ENCODE results near the gene SIGLEC14. TPM values are rescaled to one million over a fixed set of nuclear protein-coding genes. Genes with fewer than 3 reads are reported as not detected.

The SIGLEC14 gene
- total RNA-seq, 4 donors from 2014 or later = 0.97 to 2.9 TPM; not detected in 2

DNA sequence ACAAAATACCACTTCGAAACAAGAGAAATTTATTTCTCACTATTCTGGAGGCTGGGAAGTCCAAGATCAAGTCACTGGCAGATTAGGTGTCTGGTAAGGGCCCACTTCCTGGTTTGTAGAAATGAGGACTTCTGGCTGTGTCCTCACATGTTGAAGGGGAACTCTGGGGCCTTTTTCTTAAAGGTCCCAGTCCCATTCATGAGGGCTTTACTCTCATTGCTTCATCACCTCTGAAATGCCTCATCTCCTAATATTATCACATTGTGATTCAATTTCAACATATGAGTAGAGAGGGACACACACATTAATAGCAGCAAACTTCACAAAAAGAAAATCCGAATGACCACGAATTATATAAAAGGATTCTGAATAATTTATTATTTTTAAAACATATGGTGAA, 21.6 kb upstream of the SIGLEC14 start:
- DNase-seq = no peak
- Histone ChIP-seq H3K4me1 (no peaks in the 10 kb centered on the region), H3K27ac (no peak overlapping the region), H3K27me3 (peaks cover 0 to 30% (median 0%) of the 10 kb centered on the region in 4 donors), H3K9me3 (no peaks in the 10 kb centered on the region), H3K36me3 (no peaks in the 10 kb centered on the region), H3K4me3 (no peak overlapping the region)
- intact Hi-C loops (cut with DNase I) = no loop called here
- 42 to 61% methylated on average over 3 of the region's 3 CpGs for WGBS, 2 donors
- TF ChIP-seq, protein P1, sequence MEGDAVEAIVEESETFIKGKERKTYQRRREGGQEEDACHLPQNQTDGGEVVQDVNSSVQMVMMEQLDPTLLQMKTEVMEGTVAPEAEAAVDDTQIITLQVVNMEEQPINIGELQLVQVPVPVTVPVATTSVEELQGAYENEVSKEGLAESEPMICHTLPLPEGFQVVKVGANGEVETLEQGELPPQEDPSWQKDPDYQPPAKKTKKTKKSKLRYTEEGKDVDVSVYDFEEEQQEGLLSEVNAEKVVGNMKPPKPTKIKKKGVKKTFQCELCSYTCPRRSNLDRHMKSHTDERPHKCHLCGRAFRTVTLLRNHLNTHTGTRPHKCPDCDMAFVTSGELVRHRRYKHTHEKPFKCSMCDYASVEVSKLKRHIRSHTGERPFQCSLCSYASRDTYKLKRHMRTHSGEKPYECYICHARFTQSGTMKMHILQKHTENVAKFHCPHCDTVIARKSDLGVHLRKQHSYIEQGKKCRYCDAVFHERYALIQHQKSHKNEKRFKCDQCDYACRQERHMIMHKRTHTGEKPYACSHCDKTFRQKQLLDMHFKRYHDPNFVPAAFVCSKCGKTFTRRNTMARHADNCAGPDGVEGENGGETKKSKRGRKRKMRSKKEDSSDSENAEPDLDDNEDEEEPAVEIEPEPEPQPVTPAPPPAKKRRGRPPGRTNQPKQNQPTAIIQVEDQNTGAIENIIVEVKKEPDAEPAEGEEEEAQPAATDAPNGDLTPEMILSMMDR (IDR thresholded peaks at IDR 0.05) = no peak
- TF ChIP-seq POLR2A (IDR thresholded peaks at IDR 0.05) = no peak

DNA sequence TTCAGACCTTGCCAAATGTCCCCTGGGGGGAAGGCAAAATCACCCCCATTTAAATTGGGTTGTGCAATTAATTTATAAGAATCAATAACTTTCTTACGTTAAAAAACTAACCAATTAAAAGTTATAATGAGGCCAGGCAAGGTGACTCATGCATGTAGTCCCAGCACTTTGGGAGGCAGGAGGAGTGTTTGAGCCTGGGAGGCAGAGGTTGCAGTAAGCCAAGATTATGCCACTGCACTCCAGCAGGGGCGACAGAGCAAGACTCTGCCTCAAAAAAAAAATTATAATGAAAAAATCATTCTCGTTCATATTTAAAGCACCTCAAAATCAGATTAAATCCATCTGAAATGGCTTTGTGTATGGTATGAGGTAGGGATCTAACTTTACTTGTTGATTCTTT, 18.4 kb upstream of the SIGLEC14 start:
- no peaks in the 10 kb centered on the region for H3K4me1 ChIP-seq
- no peak overlapping the region for H3K4me3 ChIP-seq
- H3K27ac ChIP-seq = no peak overlapping the region
- no peaks in the 10 kb centered on the region for H3K9me3 ChIP-seq
- intact Hi-C loops (cut with DNase I) = no loop called here
- no peaks in the 10 kb centered on the region for H3K36me3 ChIP-seq
- WGBS, 2 donors = 43 to 45% methylated on average over 3 of the region's 3 CpGs
- DNase-seq = no peak
- peaks cover 0 to 45% (median 0%) of the 10 kb centered on the region in 4 donors for H3K27me3 ChIP-seq
- TF ChIP-seq, protein P1 (IDR thresholded peaks at IDR 0.05) = no peak
- TF ChIP-seq POLR2A (IDR thresholded peaks at IDR 0.05) = no peak

DNA sequence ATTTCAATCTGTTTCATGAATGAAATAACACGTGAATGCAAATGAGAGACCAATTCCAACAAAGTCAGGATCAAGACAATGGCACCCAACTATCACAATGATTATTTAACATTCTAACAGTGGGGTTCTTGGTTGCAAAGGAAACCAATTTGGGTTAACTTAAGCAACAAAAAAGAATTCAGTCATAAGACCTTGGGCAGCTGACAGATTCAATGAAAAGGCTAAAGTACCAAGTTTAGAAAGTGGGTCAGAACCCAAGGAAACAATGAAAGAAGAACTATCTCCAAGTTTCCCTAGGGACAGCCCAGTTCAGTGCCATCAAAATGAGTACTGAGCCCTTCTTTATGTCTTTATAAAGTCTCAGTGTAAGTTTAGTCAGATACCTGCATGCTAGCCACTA, 17.5 kb upstream of the SIGLEC14 start:
- Histone ChIP-seq H3K27me3 (peaks cover 0 to 45% (median 0%) of the 10 kb centered on the region in 4 donors), H3K9me3 (no peaks in the 10 kb centered on the region), H3K27ac (no peak overlapping the region), H3K4me3 (no peak overlapping the region), H3K36me3 (no peaks in the 10 kb centered on the region), H3K4me1 (no peaks in the 10 kb centered on the region)
- whole genome bisulfite sequencing, 2 donors = 23 to 29% methylated on average over 1 of the region's 1 CpG
- TF ChIP-seq, protein P1 (IDR thresholded peaks at IDR 0.05) = no peak
- no peak for TF ChIP-seq POLR2A (IDR thresholded peaks at IDR 0.05)
- DNase-seq = no peak
- intact Hi-C loops (cut with DNase I) = no loop called here

DNA sequence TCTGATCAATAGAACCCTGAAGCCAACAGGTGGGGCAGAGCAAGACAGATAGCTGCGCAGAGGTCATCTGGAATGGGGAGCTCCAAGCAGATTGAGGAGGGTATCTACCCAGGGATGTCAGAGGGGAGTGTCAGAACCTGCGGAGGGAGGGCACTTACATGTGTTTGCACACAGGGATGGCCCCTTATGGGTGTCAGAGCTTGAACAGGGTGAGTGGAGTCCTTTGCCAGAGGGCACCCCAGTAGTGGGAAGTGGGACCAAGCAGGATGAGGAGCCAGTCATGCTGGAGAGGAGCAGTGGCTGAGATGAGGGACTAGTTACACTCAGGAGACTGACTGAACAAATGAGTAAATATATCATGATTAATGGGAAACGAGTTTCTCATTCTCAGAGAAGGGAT, 17.0 kb upstream of the SIGLEC14 start:
- Histone ChIP-seq H3K27ac (no peak overlapping the region), H3K36me3 (no peaks in the 10 kb centered on the region), H3K4me1 (no peaks in the 10 kb centered on the region), H3K9me3 (no peaks in the 10 kb centered on the region), H3K4me3 (no peak overlapping the region), H3K27me3 (peaks cover 0 to 45% (median 0%) of the 10 kb centered on the region in 4 donors)
- intact Hi-C loops (cut with DNase I) = no loop called here
- no peak for DNase-seq
- TF ChIP-seq, protein P1 (IDR thresholded peaks at IDR 0.05) = no peak
- TF ChIP-seq POLR2A (IDR thresholded peaks at IDR 0.05) = no peak
- 21 to 45% methylated on average over 1 to 3 of the region's 3 CpGs for WGBS, 2 donors

DNA sequence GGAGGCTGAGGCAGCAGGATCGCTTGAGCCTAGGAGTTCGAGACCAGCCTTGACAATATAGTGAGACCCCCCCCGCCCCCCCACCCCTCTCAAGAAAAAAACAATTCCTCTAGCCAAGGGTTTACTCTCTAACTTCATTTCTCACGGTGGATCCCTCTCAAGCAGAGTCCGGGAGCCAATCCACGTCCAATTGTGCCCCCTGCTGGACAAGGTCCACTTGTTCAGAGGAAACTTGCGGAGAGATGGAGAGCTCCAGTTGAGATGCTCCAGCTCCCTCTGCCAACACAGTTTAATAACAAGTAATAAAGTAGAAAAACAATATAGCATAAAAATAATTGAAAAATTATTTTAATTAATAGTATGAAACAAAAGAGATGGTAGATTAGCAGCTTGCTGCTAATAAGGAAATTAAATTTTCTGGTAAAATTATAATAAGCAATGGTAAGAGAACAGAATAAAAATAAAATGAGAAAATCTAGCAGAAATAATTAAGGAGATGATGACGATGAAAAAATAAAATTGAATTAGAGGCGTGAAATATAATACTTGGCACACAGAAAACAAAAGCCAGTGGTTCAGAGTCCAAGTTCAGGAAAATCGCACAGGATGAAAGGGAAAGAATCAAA, 14.5 kb upstream of the SIGLEC14 start:
- Histone ChIP-seq H3K36me3 (no peaks in the 10 kb centered on the region), H3K27me3 (peaks cover 0 to 39% (median 0%) of the 10 kb centered on the region in 4 donors), H3K4me3 (no peak overlapping the region), H3K9me3 (no peaks in the 10 kb centered on the region), H3K4me1 (peaks cover 0 to 11% (median 0%) of the 10 kb centered on the region in 3 donors), H3K27ac (no peak overlapping the region)
- TF ChIP-seq, protein P1 (IDR thresholded peaks at IDR 0.05) = peak in 5 of 6 experiments; percentile 39 to 49 (median 43)
- TF ChIP-seq POLR2A (IDR thresholded peaks at IDR 0.05) = no peak
- intact Hi-C loops (cut with DNase I) = no loop called here
- no peak for DNase-seq
- 9 to 11% methylated on average over 7 to 9 of the region's 10 CpGs for WGBS, 2 donors
